ENCODE data around the gene FREM2. TPM values are rescaled to one million over a fixed set of nuclear protein-coding genes. Genes with fewer than 3 reads are reported as not detected.

The FREM2 gene
- total RNA-seq, 1 donor from 2014 or later: 2.0 TPM

DNA sequence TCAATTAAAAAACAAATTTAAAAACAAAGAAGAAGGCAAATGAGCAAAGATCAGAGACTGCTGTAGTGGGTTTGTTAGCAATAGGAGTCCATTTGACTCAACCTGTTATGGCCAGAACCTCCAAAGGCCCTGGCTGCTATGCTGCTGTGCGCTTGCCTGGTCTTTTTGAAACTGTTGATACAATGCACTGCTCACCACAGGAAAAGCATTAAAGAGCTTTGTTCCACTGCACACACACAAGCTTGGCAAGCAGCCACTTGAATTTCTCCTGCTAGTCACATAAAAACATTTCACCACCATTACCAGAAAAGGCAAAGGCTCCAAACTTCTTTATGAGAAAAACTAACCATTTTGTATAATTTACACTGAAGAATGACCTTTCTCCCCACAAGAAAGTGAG is 132.2 kb downstream of the FREM2 start:
- DNase-seq (ENCODE audit: low spot score): no peak
- no peak for ATAC-seq

DNA sequence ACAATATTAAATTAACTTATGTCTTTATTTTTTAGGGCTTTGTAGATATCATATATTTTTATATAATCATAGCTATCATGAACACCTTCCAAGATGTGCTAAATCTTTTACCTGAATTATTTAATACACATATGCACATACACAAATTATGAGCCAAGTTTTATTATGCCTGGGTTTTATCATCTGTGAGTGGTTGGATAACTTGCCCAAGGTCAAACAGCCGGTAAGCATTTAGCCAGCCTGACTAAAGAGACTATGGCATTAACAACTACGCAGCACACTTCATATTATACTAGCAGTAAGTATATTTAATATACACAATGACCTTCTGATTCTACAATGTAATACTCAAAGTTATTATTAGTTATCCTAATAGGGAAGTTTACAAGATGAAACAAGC is 132.7 kb downstream of the FREM2 start:
- DNase-seq (ENCODE audit: low spot score) (no peak), ATAC-seq (no peak)

DNA sequence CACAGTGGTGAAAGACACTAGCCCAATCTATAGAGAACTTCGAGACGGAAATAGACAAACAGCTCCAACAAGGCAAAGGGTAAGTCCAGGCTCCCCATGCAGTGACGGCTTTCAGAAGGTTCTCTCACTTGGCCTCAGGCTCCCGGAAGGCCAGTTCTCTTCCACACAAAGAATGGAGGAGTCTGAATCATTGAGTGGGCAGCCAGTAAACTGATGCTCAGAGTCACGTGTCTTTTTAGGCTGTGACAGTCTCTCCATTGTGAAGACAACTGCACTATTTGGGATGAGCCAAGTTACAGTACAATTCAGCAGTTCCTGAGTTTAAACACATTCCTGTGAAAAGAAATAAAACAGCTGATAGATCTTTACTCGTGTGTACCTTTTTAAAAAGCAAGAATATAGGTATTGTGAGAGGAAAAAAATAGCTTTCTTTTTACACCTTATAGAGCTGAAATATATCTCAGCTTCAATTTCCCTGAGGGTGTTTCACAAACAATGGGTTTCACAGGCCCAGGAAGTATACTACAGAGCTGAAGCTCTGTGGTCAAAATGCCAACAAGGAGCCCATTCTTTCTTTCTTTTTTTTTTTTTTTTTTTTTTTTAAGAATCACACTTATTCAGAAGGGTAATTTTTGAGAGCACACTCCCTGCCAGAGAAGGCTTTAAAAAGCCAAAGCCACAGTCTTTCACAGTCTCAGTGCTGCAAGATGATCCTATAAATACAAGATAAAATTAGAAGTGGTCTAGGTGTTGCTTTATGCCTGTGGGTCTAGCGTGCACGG is 135.1 kb downstream of the FREM2 start:
- DNase-seq (ENCODE audit: low spot score): no peak
- no peak for ATAC-seq

DNA sequence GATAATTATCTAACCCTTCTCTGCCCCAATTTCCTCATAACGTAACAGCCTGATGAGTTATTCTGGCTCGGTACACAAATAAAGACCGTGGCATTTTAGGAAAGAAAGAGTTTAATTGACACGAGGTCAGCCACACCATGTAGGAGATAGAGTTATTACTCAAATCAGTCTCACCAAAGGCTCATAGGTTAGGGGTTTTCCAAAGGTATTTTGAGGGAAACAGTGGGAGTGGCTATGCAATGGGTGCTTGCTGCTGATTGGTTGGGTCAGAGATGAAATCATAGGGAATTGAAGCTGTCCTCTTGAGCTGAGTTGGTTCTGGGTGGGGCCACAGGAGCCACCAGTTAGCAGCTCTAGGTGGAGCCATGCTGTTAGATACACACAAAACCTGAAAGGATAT is 137.5 kb downstream of the FREM2 start:
- no peak for ATAC-seq
- no peak for DNase-seq (ENCODE audit: low spot score)

DNA sequence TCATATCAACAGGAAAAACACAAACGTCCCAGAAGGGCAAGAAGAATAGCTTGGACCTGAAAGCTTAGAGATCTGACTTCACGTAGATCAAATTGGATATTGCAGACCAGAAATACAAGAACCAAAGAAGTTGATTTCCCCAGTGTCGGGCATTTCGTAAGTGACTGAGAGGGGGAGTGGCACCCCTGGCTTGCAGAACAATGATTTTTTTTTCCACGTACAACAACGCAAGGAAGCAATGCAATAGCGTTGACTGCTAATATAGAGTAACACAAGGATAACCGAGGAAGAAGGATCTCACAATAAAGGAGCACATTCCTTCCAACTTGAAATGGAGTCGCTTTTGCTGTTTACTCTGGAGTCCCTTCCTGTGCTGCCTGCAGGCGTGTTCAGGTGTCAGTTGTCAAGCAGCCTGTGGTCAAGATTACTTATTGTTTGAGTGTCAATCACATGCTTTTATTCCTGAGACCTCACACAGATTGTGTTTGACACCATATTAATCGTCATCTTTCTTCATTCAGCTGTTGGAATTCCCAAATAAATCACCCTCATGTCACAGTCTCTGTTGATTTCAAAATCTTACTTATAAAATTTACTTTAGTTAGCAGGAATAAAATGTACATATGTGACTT is 139.4 kb downstream of the FREM2 start:
- ATAC-seq: no peak

DNA sequence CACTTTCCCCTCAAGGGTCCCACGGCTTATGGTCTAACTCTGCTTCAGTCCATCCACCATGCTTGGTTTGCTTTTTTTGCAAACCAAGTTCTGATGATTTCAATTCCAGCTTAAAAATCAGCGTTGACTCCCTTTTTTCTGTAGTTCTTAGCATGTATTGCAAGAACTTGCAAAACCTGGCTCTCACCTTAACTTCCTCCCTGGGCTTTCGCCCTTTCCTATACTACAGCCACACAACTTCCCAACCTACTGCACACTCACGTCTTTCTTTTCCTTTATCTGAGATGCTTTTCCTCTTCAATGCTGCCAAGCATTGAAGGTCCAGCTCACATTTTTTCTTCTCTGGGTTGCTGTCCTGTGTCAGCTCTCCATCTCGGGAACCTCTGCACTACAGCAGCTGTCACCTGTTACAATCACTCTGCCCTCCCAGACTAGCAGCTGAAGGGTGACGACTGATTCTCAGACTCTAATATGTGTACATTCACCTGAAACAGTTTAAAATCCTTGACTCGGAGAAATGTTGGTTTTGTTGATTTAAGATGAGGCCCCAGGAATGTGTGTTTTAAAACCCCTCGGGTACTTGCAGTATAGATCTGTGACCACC is 143.7 kb downstream of the FREM2 start:
- no peak for DNase-seq (ENCODE audit: low spot score)
- ATAC-seq: no peak

More for the DNA sequence above, 139.4 kb downstream of the FREM2 start:
- DNase-seq (ENCODE audit: low spot score): no peak

DNA sequence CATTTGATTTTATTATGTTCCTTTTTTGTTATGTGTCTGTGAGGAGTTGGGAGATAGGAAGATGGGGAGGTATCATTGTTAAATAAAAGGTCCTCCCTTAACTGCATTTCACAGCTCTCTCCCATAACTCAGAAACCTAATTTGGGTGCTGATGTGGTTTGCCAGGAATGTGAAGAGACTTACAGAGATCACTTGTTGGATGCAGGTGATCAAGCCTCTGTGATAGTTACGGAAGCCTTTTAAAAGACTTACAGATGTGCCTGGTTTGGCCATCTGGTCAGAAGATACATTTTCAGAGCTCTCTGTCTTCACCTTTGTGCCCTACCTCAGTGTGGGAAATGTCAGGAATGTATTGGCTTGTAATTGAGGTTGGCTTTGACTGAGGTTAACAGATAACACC is 157.7 kb downstream of the FREM2 start:
- DNase-seq (ENCODE audit: low spot score) (no peak), ATAC-seq (no peak)

DNA sequence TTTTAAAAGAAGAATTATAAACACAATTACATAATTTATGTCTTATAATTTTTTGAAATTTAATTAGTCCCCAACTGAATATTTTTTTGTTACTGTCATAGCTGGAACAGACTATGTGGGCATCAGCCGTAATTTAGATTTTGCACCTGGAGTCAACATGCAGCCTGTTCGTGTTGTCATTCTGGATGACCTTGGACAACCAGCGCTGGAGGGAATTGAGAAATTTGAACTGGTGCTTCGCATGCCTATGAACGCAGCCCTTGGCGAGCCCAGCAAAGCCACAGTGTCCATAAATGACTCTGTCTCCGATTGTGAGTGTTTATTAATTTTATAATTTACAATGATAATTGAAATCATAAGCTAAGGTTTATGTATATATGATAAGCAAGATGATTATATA is 161.5 kb downstream of the FREM2 start:
- peak; percentile 89 for ATAC-seq

DNA sequence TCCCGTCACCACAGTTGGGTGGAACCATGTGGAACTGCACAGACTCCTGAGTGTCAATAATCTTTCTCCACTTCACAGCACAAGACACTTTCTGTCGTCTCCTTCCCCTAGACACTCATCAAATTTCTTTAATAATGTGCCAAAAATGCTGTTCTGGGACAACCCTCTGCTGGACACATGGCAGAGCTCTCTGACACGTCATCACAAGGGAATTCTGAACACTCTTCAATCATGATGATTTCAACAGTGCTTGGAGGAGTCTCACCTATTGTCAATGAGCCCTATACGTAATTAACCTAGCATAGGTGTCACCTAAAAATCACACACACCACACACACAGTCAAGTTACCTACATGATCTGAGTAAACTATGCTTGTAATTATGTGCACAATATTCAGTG is 162.4 kb downstream of the FREM2 start:
- DNase-seq (ENCODE audit: low spot score) (no peak), ATAC-seq (no peak)

More for the DNA sequence above, 161.5 kb downstream of the FREM2 start:
- DNase-seq (ENCODE audit: low spot score): peak; percentile 62

DNA sequence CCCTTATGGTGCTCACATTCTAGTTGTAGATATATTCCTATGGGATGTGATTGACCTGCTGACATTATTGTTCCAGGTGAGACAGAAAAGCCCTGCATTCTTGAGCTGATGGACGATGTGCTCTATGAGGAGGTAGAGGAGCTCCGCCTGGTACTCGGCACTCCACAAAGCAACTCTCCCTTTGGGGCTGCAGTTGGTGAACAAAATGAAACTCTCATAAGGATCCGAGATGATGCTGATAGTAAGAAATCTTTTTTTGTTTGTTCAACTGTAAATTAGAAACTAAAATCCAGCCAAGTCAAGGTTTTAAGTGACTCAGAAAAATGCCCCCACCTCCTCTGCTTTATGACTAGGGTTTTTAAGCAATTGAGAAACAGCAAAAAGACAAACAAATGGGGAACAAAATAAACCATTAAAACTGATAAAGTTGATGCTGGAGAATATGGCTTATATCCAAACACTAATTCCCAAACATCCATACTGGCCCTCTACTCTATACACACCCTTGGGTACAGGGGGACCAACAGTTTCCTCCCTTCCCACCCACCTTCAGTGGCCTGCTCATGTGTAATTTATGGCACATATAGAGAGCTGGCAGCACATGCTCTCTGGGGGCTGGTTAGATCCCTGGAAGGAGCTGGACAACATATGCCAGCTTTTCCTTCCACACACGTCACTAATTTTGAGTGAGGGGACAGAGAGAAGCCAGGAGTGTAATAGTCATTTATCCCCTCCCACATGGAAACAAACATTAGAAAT is 164.2 kb downstream of the FREM2 start:
- DNase-seq (ENCODE audit: low spot score): no peak
- no peak for ATAC-seq

DNA sequence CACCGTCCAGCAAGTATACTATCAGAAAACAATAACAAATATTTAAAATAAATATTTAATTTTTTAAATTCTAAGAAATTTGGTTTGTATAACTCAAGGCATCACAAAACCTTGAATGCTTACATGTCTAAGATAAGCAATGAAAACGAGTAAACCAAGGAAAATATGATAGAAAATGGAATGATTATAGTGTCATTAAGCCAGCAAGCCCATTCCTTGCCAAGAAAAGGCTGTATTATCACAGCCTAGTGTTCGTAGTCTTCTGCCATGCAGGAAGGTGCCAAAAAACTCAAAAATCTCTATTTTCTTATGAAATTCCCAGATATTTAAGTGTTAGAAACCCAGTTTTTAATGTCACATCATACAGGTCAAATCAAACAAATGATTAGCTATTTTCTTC is 167.3 kb downstream of the FREM2 start:
- ATAC-seq: no peak
- DNase-seq (ENCODE audit: low spot score): no peak

DNA sequence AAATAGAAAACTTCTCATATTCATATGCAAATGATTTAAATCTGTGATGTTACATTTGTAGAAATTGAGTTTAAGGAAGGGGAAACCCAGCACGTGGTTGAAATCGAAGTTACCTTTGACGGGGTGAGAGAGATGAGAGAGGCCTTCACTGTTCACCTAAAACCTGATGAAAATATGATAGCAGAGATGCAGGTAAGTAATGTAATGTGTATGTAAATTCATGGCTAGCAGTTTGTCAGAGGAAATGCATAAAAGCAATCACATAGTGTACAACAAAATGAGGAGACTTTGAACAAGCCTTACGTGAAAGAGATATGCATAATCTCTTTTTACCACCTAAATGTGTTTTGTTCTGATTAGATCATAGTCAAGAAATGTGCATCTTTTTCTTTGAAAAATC is 169.2 kb downstream of the FREM2 start:
- DNase-seq (ENCODE audit: low spot score): no peak
- ATAC-seq: no peak

DNA sequence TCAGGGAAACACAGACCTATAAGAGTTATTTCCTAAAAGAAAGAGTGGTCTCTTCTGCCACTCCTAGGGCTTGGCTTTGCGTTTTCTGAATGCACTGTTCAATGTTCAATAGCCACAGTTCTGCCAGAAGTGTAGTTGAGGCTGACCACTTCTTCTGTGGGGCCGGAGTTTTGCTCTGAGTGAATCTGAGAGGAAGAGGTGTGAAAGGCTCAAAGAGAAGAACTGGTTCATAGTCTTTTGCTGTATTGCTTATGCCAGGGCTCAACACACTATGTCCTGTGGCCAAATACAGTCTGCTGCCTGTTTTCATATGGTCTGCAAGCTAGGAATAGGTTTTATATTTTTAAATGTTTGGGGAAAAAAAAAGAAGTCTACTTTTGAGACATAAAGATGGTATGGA is 175.6 kb downstream of the FREM2 start:
- no peak for DNase-seq (ENCODE audit: low spot score)
- ATAC-seq: no peak

DNA sequence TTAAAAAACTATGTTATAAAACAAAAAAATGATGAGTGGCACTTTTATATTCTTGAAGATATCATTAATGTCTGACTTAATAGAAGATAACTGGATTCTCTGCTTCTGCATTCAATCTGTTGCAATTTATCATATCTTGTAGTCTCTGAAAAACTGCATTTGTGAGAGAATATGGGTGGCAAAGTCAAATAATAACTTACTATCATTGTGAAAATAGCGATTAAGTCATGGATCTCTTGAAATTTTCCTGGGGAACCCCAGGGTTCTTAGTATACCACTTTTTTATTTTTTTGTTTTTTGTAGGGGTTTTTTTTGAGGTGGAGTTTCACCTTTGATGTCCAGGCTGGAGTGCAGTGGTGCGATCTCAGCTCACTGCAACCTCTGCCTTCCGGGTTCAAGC is 176.7 kb downstream of the FREM2 start:
- DNase-seq (ENCODE audit: low spot score) (no peak), ATAC-seq (no peak)

DNA sequence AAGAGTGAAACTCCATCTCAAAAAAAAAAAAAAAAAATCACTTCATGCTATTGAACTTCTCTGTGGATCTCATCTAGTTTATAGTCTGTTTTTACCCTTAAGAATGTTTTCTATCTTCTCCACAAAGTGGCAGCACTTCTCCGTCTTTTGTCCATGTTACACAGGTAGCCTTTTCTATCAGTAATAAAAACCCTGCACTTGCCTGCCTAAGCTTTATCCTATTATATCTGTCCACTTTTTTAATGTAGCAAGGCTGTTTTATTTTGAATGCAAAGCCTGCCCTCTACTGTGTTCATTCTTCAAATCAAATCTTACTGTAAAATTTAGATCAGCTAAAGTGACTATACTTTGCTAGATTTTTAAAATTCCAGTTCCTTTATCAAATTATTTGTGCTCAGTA is 179.8 kb downstream of the FREM2 start:
- DNase-seq (ENCODE audit: low spot score) (no peak), ATAC-seq (peak; percentile 78)

DNA sequence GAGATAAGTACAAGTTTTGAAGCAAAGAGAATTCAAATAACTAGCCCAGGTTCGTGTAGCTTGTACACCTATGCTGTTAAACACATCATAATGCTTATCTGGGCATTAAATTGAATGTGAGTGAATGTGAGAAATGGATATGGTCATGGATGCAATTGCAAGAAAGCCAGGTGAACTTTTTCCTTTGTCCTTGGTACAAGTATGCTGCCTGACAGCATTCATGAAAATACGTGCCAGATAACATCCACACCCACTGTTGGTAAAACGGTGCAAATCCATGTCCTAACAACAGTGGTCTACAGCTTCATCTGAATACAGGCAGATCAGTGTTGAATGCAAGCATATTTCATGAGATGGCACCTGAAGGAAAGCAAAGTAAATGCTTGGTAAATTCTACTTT is 181.5 kb downstream of the FREM2 start:
- ATAC-seq (no peak), DNase-seq (ENCODE audit: low spot score) (no peak)

DNA sequence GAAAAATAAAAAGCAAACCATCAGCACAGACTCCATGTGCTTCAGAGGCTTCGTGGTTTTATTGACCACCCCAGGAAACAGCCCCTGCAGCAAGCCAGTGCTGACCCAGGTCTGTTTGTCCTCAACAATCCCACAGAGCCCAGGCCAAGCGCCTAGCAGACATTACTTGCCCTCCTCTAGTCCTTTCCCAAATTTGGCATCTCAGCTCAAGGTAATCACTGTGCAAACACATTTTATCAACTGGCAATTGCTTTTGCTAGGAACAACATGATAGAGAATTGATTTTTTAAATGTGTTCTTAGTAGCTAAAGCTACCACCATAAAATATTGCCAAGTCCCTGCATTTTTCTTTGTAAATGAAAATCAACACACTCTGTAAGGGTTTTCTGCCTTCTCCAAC is 182.0 kb downstream of the FREM2 start:
- no peak for DNase-seq (ENCODE audit: low spot score)
- peak; percentile 56 for ATAC-seq

DNA sequence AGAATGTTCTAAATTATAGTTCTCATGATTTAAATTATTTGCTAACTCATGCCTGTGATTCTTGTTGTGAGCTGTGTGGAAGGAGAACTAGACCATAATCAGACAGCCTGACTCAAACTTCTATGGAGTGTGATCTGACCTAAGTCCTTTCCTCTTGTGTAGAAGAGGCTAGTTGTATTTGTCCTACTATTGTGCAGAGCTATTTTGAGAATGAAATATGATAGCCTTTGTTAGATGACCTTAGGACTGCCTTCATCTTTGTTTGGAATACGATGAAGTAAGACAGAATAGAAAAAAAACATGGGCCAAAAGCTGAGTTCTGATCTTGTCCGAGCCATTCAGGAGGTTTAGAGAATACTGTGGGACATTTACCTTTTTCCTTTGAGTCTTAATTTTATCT is 184.4 kb downstream of the FREM2 start:
- no peak for ATAC-seq

DNA sequence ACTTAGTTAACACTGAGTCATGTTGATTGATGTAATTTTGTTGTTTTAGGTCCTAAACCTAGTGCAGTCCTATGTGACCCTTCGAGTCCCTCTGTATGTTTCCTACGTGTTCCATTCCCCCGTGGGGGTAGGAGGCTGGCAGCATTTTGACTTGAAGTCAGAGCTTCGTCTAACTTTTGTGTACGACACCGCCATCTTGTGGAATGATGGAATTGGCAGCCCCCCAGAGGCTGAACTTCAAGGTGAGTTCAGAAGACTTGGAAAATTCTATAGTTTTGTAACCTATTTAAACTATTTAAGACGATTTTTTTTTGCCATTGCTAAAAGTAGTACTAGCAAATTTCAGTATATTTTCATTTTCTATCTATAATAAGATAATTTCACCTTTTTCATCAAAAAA is 185.8 kb downstream of the FREM2 start:
- DNase-seq (ENCODE audit: low spot score): no peak

More for the DNA sequence above, 184.4 kb downstream of the FREM2 start:
- no peak for DNase-seq (ENCODE audit: low spot score)

DNA sequence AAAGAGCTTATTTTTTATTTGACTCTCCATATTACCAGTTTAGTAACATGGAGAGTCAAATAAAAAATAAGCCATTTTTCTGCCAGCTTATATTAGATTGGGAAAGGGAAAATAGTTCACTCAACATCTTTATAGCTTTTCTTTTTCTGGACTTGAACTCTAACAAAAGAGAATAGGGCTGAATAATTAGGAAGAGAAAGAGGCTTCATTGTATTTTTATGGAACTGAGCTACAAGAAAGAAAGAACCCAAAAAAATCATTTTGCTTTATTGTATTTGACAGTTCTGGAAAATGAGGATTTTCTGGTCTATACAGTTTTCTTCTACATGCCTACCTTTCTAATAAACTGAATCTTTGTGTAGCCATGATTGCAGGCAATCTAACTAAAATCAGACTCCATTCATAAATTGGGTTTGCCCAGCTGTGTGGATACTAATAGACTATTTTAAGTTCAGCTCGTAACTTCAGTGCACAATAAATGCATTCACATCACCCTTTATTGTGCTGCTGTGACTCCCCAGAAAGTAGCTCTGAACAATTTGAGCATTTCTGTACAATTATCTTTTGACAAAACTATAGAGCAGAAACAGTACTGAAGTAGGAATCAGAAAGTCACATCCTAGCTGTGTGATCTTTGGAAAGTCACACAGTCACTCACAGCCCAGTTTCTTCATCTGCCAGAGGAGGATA is 188.5 kb downstream of the FREM2 start:
- no peak for ATAC-seq
- DNase-seq (ENCODE audit: low spot score): no peak

More for the DNA sequence above, 185.8 kb downstream of the FREM2 start:
- peak; percentile 57 for ATAC-seq

DNA sequence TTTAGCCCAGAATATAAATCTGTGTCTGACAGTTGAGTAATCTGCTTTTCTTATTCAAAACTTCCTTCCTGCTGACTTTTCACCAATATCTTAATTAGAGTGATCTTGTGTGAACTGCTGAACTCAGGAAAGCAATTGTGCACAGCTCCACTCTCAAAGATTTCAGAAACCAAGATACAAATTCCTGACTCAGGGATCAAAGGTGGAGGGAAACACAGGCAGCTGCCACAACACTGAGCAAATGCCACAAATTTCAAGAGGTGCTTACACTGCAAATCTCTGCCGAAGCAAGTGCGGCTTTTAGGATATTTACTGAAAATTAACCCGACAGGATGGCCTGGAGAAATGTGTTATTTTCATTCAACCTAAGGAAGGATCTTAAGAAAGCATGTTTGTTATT is 192.4 kb downstream of the FREM2 start:
- DNase-seq (ENCODE audit: low spot score) (no peak), ATAC-seq (peak; percentile 88)

Measured in left lobe of liver (tissue), 2 donors.